Activated naive CD8-positive, alpha-beta T cell treated with anti-CD3 and anti-CD28 coated beads, Interleukin-2, amount 50 U/mL, for 24 hours (primary cell): Measurements from ENCODE around the gene LRRFIP1.

ENCODE experiments used
- ATAC-seq: fragments of 150-1000 bp; cut with Tn5 transposase; one replicate; pipeline ENCODE4 v1.10.0; 2021
- DNase-seq: peaks from one replicate; pipeline ENCODE4 v3.0.0; 2021
- H3K27ac Mint-ChIP-seq: one replicate; pipeline ENCODE4 v1.8.0; 2021; ENCODE audit warnings: mild to moderate bottlenecking, mixed read lengths
- H3K27me3 Mint-ChIP-seq: one replicate; pipeline ENCODE4 v1.8.0; 2021; ENCODE audit warnings: mixed read lengths
- H3K36me3 Mint-ChIP-seq: one replicate; pipeline ENCODE4 v1.8.0; 2021; ENCODE audit warnings: low read depth, mixed read lengths
- H3K4me1 Mint-ChIP-seq: one replicate; pipeline ENCODE4 v1.8.0; 2021; ENCODE audit warnings: mixed read lengths
- H3K4me3 Mint-ChIP-seq: one replicate; pipeline ENCODE4 v1.8.0; 2021; ENCODE audit warnings: mild to moderate bottlenecking, moderate library complexity, mixed read lengths
- H3K9me3 Mint-ChIP-seq: one replicate; pipeline ENCODE4 v1.8.0; 2021; ENCODE audit warnings: mixed read lengths

LRRFIP1 gene

DNA sequence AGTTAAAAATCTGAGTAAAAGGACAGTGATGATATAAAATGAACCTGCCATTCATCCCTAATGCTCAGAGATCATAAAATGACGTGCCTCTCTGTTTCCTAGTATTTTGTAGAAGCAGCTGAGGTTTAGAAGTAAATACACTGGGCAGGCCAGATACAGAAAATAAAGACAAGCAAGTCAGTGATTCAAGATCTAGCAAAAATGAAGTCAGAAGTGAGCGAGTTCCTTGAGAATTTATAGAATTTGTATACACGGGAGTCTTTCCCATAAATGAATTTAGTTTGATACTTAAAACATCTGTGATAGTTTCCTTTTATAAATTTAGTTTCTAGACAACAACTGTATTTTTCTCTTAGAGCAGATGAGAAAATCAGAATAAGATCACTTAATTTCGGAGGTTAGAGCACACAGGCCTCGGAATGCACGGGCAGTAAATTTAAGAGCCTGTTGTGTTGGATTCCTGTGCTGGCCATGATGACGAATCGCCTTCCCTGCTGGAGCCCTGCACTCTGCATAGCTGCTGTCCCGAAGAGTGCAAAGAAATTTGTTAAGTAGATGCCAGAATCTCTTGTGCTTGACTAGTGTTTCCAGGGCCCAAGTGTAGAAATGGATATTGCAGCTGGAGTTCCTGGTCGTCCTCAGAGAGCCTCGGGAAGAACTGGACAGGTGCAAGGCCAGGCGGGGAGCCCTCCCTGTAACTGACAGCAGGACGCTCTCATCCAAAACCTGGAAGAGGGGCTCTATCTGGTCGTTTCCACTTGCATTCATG lies 87.5 kb downstream of the LRRFIP1 start:
- Mint-ChIP-seq H3K4me3 (no peak overlapping the region), H3K27me3 (no peaks in the 10 kb centered on the region), H3K4me1 (peaks cover 46% of the 10 kb centered on the region), H3K36me3 (peaks cover 51% of the 10 kb centered on the region), H3K9me3 (no peaks in the 10 kb centered on the region), H3K27ac (peak overlapping the region; percentile 40)
- ATAC-seq = no peak
- DNase-seq = no peak

DNA sequence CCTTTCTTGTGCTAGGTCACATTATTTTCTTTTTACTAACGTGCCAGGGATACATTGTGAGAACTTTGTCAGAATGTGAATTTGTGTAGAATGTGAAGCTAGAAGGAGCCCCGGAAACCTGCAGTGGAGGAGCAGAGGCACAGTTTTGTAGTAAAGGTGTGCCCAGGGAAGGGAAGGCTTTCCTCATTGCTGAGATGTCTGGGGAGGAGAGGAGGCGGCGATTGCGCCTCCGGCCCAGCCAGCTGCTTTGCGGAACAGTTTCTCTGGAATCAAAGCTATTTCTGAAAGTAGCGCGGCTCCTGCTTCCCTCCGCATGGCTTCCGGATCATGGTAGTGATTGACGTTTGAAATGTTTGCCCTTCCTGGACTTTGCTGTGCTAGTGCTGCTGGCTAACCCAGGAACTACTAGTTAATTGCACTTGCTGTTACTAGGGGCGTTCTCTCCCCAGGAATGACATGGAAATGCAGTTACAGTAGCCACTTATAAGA lies 88.1 kb downstream of the LRRFIP1 start:
- Mint-ChIP-seq H3K27ac (peak overlapping the region; percentile 40), H3K27me3 (no peaks in the 10 kb centered on the region), H3K9me3 (no peaks in the 10 kb centered on the region), H3K4me1 (peaks cover 46% of the 10 kb centered on the region), H3K4me3 (no peak overlapping the region), H3K36me3 (peaks cover 52% of the 10 kb centered on the region)
- no peak for DNase-seq
- no peak for ATAC-seq

DNA sequence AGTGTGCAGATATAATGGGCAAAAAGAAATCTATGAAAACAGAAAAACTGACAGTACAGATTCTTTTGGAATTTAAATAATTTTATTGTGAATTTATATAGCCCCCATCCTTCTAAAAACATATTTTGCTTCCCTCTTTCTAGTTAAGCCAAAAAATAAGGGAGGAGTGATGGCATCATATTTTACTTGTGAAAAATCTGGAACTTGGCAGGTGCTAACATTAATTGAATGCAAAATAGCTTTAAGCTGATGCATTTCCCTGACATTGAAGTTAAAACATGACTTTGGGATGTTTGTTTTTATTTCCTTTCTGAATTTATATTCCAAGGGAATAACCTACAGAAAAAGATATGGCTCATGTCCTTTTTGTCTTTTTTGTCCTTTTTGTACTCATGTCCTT lies 88.6 kb downstream of the LRRFIP1 start:
- DNase-seq (no peak), ATAC-seq (no peak)
- Mint-ChIP-seq H3K4me1 (peaks cover 49% of the 10 kb centered on the region), H3K9me3 (no peaks in the 10 kb centered on the region), H3K27me3 (no peaks in the 10 kb centered on the region), H3K36me3 (peaks cover 54% of the 10 kb centered on the region), H3K4me3 (no peak overlapping the region), H3K27ac (no peak overlapping the region)

DNA sequence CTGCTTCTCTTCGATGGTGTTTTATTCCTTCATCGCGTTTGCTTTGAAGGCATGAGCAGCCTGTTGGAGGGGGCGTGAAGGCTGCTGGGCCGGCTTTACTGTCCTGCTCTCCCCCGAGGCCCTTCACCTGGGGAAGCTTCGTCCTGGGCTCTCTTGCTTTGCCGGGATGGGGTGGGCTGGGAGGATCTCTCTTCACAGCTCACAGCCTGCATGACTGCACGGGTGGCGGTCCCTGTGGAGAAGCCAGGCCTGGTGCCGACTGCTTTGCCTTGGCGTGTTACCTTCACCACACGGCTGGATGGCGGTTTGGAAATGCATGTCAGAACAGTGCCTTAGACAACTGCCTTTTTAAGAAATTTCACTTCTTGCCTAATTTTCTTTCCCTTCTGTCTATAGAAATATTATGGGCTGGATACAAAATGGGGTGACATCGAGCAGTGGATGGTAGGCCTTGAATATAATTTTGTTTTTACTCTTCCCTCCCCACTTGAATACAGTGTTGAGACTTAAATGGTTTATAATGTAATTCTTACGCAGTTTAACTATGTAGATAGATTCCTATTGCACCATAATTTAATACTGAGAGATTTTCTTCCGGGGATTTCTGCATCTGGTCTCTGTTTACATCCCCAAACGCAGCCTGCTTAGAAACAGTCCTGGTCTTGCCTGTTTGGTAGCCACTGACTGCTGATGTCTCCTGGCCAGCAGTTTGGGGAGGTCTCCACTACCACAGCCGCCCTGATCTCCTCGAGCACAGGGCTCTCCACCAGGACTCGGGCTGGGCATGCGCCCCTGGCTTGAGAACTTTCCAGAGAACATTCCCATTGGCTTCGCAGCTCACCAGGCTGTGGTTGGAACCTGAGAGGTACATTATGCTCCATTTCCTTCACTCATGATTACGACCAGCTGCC lies 90.2 kb downstream of the LRRFIP1 start:
- Mint-ChIP-seq H3K27ac (no peak overlapping the region), H3K4me1 (peaks cover 49% of the 10 kb centered on the region), H3K36me3 (peaks cover 49% of the 10 kb centered on the region), H3K9me3 (no peaks in the 10 kb centered on the region), H3K4me3 (no peak overlapping the region), H3K27me3 (no peaks in the 10 kb centered on the region)
- DNase-seq = no peak
- ATAC-seq = no peak

DNA sequence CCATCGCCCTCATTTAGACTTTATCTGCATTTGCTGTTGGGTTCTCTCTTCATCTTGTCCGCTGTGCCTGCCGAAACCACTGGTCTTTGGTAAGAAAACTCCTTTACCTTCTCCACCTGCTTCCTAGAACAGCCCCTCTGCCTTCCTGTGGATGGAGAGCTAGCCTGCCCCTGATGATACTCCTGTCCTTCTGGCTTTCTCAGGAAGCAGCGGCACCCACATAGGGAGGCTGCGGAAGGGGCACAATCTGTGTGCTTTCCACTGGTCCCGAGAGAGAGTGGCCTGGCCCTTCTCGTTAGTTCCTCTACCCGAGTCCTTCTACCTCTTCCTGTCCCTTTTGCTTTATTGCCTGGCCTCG lies 90.9 kb downstream of the LRRFIP1 start:
- H3K36me3 Mint-ChIP-seq = peaks cover 46% of the 10 kb centered on the region
- no peaks in the 10 kb centered on the region for H3K27me3 Mint-ChIP-seq
- no peak overlapping the region for H3K27ac Mint-ChIP-seq
- H3K9me3 Mint-ChIP-seq = no peaks in the 10 kb centered on the region
- ATAC-seq (no peak), DNase-seq (no peak)
- no peak overlapping the region for H3K4me3 Mint-ChIP-seq
- peaks cover 49% of the 10 kb centered on the region for H3K4me1 Mint-ChIP-seq

DNA sequence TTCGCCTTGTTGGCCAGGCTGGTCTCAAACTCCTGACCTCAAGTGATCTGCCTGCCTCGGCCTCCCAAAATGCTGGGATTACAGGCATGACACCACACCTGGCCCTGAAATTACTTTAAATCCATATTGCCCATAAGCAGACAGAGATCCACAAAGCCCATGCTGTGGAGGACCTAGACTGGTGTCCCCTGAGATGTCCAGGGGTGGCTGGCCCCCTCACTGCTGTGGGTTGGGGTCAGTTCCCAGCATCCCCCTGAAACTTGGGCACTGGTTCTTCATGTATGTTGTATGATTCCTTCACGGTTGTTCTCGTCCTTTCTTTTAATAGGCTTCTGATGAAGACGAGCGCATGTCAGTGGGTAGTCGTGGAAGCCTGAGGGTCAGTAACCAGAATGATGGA lies 93.1 kb downstream of the LRRFIP1 start:
- ATAC-seq (no peak), DNase-seq (no peak)
- Mint-ChIP-seq H3K4me1 (peaks cover 39% of the 10 kb centered on the region), H3K9me3 (no peaks in the 10 kb centered on the region), H3K4me3 (no peak overlapping the region), H3K27ac (peak overlapping the region; percentile 7), H3K36me3 (peaks cover 45% of the 10 kb centered on the region), H3K27me3 (no peaks in the 10 kb centered on the region)

DNA sequence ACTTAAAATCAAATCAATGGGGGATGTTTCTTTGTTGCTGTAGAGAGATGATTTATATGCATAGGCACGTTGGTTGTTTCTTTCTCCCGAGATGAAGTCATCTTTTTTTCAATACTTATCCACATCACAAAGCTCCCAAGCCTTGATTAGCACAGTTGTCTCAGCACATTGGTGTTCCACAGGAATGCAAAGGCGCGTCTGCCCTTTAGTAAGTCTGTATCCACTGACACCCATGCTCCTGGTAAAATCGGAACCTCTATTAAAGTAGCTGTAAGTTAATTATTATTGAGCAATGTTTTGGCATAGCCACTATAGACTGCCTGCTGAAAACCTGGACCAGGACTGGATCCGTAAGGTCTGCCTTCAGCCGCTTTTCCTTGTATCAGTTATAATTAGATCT lies 93.6 kb downstream of the LRRFIP1 start:
- no peak for ATAC-seq
- no peak for DNase-seq

DNA sequence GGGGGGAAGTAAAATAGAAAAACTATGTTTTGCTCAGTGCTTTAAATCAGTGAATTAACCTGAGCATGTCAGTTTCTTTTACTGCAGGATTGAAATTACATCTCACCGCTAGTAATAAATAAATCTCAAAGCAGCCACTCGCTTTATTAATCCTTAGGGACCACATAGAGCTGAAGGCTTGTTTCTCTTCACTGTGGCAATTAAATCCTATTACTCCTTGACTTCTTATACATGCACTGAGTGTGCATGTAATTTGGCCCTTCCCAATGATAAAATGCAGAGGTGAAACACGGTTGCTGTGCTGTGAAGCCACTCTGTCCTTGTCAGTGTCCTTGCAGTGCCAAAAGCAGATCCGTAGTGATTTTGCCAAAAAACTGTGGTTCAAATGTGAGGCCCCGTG lies 94.1 kb downstream of the LRRFIP1 start:
- peaks cover 36% of the 10 kb centered on the region for H3K4me1 Mint-ChIP-seq
- no peaks in the 10 kb centered on the region for H3K27me3 Mint-ChIP-seq
- H3K27ac Mint-ChIP-seq = no peak overlapping the region
- no peak overlapping the region for H3K4me3 Mint-ChIP-seq
- ATAC-seq = no peak
- peaks cover 46% of the 10 kb centered on the region for H3K36me3 Mint-ChIP-seq
- DNase-seq = no peak
- no peaks in the 10 kb centered on the region for H3K9me3 Mint-ChIP-seq

More for the DNA sequence above, 93.6 kb downstream of the LRRFIP1 start:
- peaks cover 34% of the 10 kb centered on the region for H3K4me1 Mint-ChIP-seq
- H3K36me3 Mint-ChIP-seq = peaks cover 49% of the 10 kb centered on the region
- no peak overlapping the region for H3K4me3 Mint-ChIP-seq
- H3K27me3 Mint-ChIP-seq = no peaks in the 10 kb centered on the region
- no peaks in the 10 kb centered on the region for H3K9me3 Mint-ChIP-seq
- peak overlapping the region; percentile 7 for H3K27ac Mint-ChIP-seq

DNA sequence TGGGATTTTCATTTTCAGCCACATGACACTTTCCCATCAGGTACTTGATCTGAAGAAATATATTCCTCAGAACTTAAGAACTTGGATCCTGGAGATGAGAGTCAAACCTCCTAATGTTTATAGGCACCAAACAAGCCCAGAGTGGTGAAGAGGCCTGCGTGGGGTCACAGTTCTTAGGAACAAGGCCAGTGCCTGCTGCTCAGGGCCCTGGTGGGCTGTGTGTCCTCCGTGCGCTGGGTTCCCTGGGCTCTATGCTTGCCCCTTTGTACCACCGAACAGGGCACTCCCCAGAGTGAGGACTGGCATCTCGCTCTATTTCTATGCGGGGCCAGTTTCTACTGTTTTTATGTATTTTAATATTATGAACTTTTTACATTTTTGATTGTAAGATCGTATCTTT lies 95.2 kb downstream of the LRRFIP1 start:
- Mint-ChIP-seq H3K4me3 (no peak overlapping the region), H3K36me3 (peaks cover 49% of the 10 kb centered on the region), H3K27me3 (no peaks in the 10 kb centered on the region), H3K4me1 (peaks cover 45% of the 10 kb centered on the region), H3K27ac (no peak overlapping the region), H3K9me3 (no peaks in the 10 kb centered on the region)
- DNase-seq (no peak), ATAC-seq (no peak)

DNA sequence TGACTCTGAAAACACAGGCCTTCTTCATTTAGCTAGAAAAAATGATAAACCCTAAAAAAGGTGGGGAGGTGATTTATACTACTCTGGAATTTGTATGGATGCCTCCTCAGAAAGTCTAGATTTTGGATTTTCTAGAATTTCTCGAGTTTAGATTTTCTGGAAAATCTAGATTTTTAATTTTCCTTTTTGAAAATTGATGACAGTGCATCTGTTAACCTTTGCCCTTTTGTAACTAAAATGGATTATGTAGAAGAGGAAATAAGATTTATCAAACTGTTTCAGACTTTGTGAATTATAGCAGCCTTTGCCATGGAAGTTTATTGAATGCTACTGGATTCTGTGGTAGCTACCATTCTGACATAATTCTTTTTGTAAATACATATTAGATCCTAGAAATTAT lies 95.6 kb downstream of the LRRFIP1 start:
- Mint-ChIP-seq H3K4me1 (peaks cover 47% of the 10 kb centered on the region), H3K4me3 (no peak overlapping the region), H3K27me3 (no peaks in the 10 kb centered on the region), H3K9me3 (no peaks in the 10 kb centered on the region), H3K27ac (no peak overlapping the region), H3K36me3 (peaks cover 50% of the 10 kb centered on the region)
- ATAC-seq (no peak), DNase-seq (no peak)

DNA sequence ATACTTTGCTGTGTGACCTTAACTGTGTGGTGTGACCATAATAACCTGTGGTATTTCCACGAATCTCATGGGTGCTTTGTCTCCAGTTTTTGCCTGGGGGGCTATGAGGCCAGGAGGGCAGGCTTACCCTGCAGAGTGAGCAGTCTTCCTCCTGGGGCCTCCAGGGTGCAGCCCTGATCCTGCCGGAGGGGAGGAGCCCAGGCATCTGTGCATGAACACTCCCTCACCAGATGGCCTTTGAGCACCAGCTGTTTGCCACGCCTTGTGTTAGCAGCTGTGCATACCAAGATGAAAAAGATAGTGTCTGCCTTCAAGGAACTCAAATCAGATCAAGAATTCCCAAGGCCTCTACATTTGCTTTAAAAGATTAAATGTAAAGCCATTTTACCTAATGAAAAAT lies 96.2 kb downstream of the LRRFIP1 start:
- H3K27ac Mint-ChIP-seq = no peak overlapping the region
- no peaks in the 10 kb centered on the region for H3K9me3 Mint-ChIP-seq
- peaks cover 46% of the 10 kb centered on the region for H3K36me3 Mint-ChIP-seq
- H3K4me1 Mint-ChIP-seq = peaks cover 50% of the 10 kb centered on the region
- no peak overlapping the region for H3K4me3 Mint-ChIP-seq
- ATAC-seq (peak; percentile 69), DNase-seq (no peak)
- no peaks in the 10 kb centered on the region for H3K27me3 Mint-ChIP-seq

DNA sequence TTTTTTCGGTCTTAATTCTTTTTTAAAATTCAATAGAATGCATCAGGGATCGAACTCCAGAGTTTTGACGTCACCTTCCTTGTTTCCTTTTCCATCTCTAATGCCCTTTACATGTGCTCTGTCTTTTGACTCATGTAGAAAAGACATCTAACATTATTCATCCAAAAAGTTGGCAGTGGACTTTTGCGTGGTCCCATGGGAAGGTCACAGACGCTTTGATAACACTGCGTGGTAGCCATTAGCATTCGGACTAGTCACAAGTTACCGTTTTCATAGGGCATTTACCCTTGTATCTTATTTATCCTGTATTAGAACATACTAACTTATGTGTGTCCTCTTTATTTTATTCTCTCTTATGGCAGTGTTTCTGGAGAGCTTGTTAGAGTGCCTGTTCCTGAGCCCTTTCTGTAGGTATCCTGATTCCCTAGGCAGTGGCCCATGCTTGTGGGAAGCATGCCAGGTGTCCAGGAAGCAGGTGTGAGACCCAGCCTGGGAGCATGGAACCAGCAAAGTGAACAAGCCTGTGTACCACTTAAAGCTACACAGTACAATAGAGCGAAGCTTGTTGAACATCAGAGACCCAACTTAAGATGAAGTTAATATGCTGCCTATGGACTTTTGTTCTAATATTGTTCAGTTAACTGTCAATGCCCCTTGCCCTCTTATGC lies 97.6 kb downstream of the LRRFIP1 start:
- H3K4me3 Mint-ChIP-seq = no peak overlapping the region
- peaks cover 58% of the 10 kb centered on the region for H3K4me1 Mint-ChIP-seq
- peak overlapping the region; percentile 28 for H3K27ac Mint-ChIP-seq
- ATAC-seq (no peak), DNase-seq (no peak)
- no peaks in the 10 kb centered on the region for H3K27me3 Mint-ChIP-seq
- peaks cover 41% of the 10 kb centered on the region for H3K36me3 Mint-ChIP-seq
- no peaks in the 10 kb centered on the region for H3K9me3 Mint-ChIP-seq

DNA sequence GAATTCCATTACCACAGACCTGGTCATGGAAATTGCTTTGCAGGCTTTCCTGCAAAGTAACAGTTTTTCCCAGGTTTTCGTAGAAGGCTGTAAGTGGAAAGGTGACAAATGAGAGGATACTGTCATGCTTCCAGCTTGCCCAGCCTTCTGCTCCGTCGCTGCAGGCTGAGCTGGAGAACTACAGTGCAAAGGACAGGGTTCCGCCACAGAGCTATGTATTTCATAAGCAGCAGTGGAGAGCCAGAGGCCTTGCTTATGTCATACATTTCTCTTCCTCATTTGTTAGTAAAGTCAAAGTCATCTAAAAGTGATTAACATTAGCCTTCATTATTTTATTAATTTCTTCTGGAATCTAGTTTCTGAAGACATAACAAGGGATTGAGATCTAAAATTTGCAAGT lies 98.3 kb downstream of the LRRFIP1 start:
- ATAC-seq (no peak), DNase-seq (no peak)
- H3K4me1 Mint-ChIP-seq = peaks cover 65% of the 10 kb centered on the region
- peaks cover 39% of the 10 kb centered on the region for H3K36me3 Mint-ChIP-seq
- H3K27ac Mint-ChIP-seq = no peak overlapping the region
- H3K27me3 Mint-ChIP-seq = no peaks in the 10 kb centered on the region
- H3K9me3 Mint-ChIP-seq = no peaks in the 10 kb centered on the region
- H3K4me3 Mint-ChIP-seq = no peak overlapping the region

DNA sequence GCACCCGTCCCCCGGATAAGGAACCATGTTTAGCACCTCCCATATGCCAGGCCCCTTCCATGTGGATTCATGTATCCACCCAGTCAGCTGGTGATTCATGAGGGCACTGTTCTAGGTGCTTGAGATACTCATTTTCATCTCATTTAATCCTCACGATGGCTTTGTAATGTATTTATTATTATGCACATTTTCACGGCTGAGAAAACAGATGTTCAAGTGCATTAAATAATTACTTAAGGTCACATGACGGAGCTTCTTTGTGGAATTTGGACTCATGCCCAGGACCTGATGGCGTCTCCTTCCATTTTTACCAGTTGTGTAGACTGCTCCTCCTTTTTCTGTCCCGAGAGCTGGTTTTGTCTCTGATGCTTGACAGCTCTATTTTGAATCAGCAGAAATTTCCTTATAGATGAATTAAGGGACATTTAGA lies 99.0 kb downstream of the LRRFIP1 start:
- no peak overlapping the region for H3K4me3 Mint-ChIP-seq
- peaks cover 35% of the 10 kb centered on the region for H3K36me3 Mint-ChIP-seq
- DNase-seq (no peak), ATAC-seq (no peak)
- no peak overlapping the region for H3K27ac Mint-ChIP-seq
- H3K27me3 Mint-ChIP-seq = no peaks in the 10 kb centered on the region
- no peaks in the 10 kb centered on the region for H3K9me3 Mint-ChIP-seq
- peaks cover 69% of the 10 kb centered on the region for H3K4me1 Mint-ChIP-seq
